ENCODE measurements around the gene C6orf58.

DNA sequence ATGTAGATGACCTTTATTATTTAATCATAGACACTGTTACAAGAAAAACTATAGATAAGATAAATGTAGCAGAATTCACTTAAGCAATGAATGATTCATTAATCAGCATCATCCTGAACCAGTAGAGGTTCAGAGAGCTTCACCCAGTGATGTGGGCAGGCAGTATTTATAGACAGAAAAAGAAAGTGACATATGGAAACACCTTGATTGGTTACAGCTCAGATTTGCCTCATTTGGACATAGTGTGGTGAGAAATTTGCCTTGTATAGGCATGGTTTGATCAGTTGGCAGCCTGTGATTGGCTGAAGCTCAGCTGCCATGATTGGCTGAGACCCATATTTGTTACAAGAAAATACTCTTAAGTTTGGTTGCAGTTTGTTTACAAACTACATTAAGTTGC lies 4.6 kb downstream of the C6orf58 start:
- TF ChIP-seq ZFP30 (CRISPR knock-in tag; IDR thresholded peaks at IDR 0.05) (no peak), ZNF565 (CRISPR knock-in tag; conservative IDR thresholded peaks at IDR 0.05; ENCODE audit: low read depth) (no peak), ARNTL (CRISPR knock-in tag; IDR thresholded peaks at IDR 0.05; ENCODE audit: borderline replicate concordance, low read depth) (no peak), TSHZ2 (CRISPR knock-in tag; IDR thresholded peaks at IDR 0.05) (no peak), BACH2 (CRISPR knock-in tag; IDR thresholded peaks at IDR 0.05; ENCODE audit: borderline replicate concordance) (no peak), TCF4 (CRISPR knock-in tag; IDR thresholded peaks at IDR 0.05; ENCODE audit: borderline replicate concordance) (no peak), TOX (CRISPR knock-in tag; IDR thresholded peaks at IDR 0.05; ENCODE audit: borderline replicate concordance) (no peak), ESRRG (CRISPR knock-in tag; IDR thresholded peaks at IDR 0.05) (no peak), ZNF70 (CRISPR knock-in tag; IDR thresholded peaks at IDR 0.05) (no peak), ISL1 (CRISPR knock-in tag; IDR thresholded peaks at IDR 0.05) (no peak), CSDC2 (CRISPR knock-in tag; IDR thresholded peaks at IDR 0.05) (no peak)
- TF ChIP-seq, protein P1, sequence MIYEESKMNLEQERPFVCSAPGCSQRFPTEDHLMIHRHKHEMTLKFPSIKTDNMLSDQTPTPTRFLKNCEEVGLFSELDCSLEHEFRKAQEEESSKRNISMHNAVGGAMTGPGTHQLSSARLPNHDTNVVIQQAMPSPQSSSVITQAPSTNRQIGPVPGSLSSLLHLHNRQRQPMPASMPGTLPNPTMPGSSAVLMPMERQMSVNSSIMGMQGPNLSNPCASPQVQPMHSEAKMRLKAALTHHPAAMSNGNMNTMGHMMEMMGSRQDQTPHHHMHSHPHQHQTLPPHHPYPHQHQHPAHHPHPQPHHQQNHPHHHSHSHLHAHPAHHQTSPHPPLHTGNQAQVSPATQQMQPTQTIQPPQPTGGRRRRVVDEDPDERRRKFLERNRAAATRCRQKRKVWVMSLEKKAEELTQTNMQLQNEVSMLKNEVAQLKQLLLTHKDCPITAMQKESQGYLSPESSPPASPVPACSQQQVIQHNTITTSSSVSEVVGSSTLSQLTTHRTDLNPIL (CRISPR knock-in tag; IDR thresholded peaks at IDR 0.05; ENCODE audit: low read depth): no peak
- TF ChIP-seq, protein P2, sequence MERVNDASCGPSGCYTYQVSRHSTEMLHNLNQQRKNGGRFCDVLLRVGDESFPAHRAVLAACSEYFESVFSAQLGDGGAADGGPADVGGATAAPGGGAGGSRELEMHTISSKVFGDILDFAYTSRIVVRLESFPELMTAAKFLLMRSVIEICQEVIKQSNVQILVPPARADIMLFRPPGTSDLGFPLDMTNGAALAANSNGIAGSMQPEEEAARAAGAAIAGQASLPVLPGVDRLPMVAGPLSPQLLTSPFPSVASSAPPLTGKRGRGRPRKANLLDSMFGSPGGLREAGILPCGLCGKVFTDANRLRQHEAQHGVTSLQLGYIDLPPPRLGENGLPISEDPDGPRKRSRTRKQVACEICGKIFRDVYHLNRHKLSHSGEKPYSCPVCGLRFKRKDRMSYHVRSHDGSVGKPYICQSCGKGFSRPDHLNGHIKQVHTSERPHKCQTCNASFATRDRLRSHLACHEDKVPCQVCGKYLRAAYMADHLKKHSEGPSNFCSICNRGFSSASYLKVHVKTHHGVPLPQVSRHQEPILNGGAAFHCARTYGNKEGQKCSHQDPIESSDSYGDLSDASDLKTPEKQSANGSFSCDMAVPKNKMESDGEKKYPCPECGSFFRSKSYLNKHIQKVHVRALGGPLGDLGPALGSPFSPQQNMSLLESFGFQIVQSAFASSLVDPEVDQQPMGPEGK (CRISPR knock-in tag; IDR thresholded peaks at IDR 0.05; ENCODE audit: borderline replicate concordance): no peak
